Esophagus squamous epithelium (tissue), 5 donors: ENCODE results near the gene ASIC3. TPM values are rescaled to one million over a fixed set of nuclear protein-coding genes. Genes with fewer than 3 reads are reported as not detected.

Experiments
- DNase-seq: peaks from one replicate; lab custom pipeline; 2025; lab: John Stamatoyannopoulos, UW
- H3K27ac ChIP-seq, 4 donors: fragments of 200-600 bp; sonication (generic); one replicate each; pipeline ENCODE4 v1.5.1; 2016 to 2019; ENCODE audit warnings: mild to moderate bottlenecking in 1 of 4
- H3K27me3 ChIP-seq, 4 donors: fragments of 200-600 bp; sonication (generic); 1 replicate in 3 of 4; 2 replicates in 1 of 4; pipeline versions ENCODE4 v1.5.1 to v1.6.0; 2017 to 2021; ENCODE audit warnings: antibody characterized with exemption in 1 of 4
- H3K36me3 ChIP-seq, 3 donors: fragments of 200-600 bp; sonication (generic); one replicate each; pipeline ENCODE4 v1.5.1; 2016 to 2019
- H3K4me1 ChIP-seq, 3 donors: fragments of 200-600 bp; sonication (generic); one replicate each; pipeline ENCODE4 v1.5.1; 2017 to 2019
- H3K4me3 ChIP-seq, 4 donors: fragments of 200-600 bp; sonication (generic); 1 replicate in 3 of 4; 2 replicates in 1 of 4; pipeline ENCODE4 v1.5.1; 2016 to 2019; ENCODE audit warnings: mild to moderate bottlenecking in 2 of 4, moderate library complexity in 1 of 4
- H3K9me3 ChIP-seq, 3 donors: fragments of 200-600 bp; sonication (generic); one replicate each; pipeline ENCODE4 v1.5.1; 2016 to 2019
- POLR2A ChIP-seq, 4 donors: fragments of 450-650 bp; IDR thresholded peaks; one replicate each; pipeline ENCODE4 v1.6.1; 2017; ENCODE audit warnings: antibody characterized with exemption in 4 of 4, mild to moderate bottlenecking in 4 of 4, moderate library complexity in 3 of 4
- WGBS, 2 donors: methylation state at CpG; one replicate each; pipeline ENCODE4 v1.1.5; 2018; 5-methylcytosine and 5-hydroxymethylcytosine counted together
- intact Hi-C: fragments of 100-400 bp; cut with DNase I; formaldehyde crosslinking; loops from one replicate; pipeline ENCODE4 v1.15.0; 2022
- total RNA-seq, 4 donors: library from RNA; depleted of rRNA; stranded (reverse); fragments of >200 nt; gene quantifications; one replicate each; pipeline ENCODE4 v1.1.0, GENCODE V29; 2016
- TF ChIP-seq, protein P1 (sequence below), 6 experiments: fragments of 450-650 bp in 4 of 6; fragments of 200-600 bp in 2 of 6; sonication (generic) in 2 of 6; IDR thresholded peaks; one replicate each; pipeline ENCODE4 v1.5.1; 2016 to 2019; ENCODE audit warnings: antibody characterized with exemption in 6 of 6, mild to moderate bottlenecking in 4 of 6, moderate library complexity in 4 of 6
- donor health status: DM: yes; HTN: yes; CAD: no.

The ASIC3 gene
- total RNA-seq, 4 donors from 2014 or later, result 0.40 to 0.95 TPM; not detected in 2

DNA sequence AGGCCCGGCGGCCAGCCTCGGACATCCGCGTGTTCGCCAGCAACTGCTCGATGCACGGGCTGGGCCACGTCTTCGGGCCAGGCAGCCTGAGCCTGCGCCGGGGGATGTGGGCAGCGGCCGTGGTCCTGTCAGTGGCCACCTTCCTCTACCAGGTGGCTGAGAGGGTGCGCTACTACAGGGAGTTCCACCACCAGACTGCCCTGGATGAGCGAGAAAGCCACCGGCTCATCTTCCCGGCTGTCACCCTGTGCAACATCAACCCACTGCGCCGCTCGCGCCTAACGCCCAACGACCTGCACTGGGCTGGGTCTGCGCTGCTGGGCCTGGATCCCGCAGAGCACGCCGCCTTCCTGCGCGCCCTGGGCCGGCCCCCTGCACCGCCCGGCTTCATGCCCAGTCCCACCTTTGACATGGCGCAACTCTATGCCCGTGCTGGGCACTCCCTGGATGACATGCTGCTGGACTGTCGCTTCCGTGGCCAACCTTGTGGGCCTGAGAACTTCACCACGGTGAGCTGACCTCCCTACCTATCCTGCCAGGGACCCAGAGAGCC lies 656 bp downstream of the ASIC3 start:
- Histone ChIP-seq H3K36me3 (peaks cover 0 to 31% (median 0%) of the 10 kb centered on the region in 3 donors), H3K27ac (no peak overlapping the region), H3K9me3 (no peaks in the 10 kb centered on the region), H3K27me3 (peaks cover 0 to 19% (median 0%) of the 10 kb centered on the region in 4 donors), H3K4me3 (no peak overlapping the region), H3K4me1 (peaks cover 10 to 24% (median 11%) of the 10 kb centered on the region in 3 donors)
- intact Hi-C loops, result no loop called here
- DNase-seq, result no peak
- 87 to 93% methylated on average over 18 of the region's 38 CpGs for WGBS, 2 donors
- TF ChIP-seq, protein P1, sequence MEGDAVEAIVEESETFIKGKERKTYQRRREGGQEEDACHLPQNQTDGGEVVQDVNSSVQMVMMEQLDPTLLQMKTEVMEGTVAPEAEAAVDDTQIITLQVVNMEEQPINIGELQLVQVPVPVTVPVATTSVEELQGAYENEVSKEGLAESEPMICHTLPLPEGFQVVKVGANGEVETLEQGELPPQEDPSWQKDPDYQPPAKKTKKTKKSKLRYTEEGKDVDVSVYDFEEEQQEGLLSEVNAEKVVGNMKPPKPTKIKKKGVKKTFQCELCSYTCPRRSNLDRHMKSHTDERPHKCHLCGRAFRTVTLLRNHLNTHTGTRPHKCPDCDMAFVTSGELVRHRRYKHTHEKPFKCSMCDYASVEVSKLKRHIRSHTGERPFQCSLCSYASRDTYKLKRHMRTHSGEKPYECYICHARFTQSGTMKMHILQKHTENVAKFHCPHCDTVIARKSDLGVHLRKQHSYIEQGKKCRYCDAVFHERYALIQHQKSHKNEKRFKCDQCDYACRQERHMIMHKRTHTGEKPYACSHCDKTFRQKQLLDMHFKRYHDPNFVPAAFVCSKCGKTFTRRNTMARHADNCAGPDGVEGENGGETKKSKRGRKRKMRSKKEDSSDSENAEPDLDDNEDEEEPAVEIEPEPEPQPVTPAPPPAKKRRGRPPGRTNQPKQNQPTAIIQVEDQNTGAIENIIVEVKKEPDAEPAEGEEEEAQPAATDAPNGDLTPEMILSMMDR (IDR thresholded peaks at IDR 0.05), result no peak
- no peak for TF ChIP-seq POLR2A (IDR thresholded peaks at IDR 0.05)

DNA sequence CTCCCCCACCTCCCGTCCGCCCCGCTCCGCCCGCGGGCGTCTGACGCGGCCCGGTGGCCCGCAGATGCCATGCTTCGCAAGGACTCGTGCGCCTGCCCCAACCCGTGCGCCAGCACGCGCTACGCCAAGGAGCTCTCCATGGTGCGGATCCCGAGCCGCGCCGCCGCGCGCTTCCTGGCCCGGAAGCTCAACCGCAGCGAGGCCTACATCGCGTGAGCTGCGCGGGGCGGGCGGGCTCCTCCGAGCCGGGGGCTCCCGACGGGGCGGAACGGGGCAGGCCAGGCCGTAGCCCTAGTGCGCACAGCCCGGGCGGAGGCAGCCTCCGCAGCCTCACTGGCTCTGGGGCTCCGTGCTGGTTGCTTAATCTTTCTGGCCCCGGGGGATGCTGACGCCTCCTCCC lies 2.8 kb downstream of the ASIC3 start:
- Histone ChIP-seq H3K27me3 (peaks cover 0 to 19% (median 0%) of the 10 kb centered on the region in 4 donors), H3K4me1 (peaks cover 10 to 24% (median 11%) of the 10 kb centered on the region in 3 donors), H3K27ac (no peak overlapping the region), H3K9me3 (no peaks in the 10 kb centered on the region), H3K36me3 (peaks cover 0 to 17% (median 0%) of the 10 kb centered on the region in 3 donors), H3K4me3 (peak overlapping the region in 2 of 4 donors; percentile 5 to 41)
- TF ChIP-seq, protein P1 (IDR thresholded peaks at IDR 0.05), result no peak
- no peak for TF ChIP-seq POLR2A (IDR thresholded peaks at IDR 0.05)
- DNase-seq, result no peak
- WGBS, 2 donors, result 0 to 38% methylated on average over 3 to 10 of the region's 50 CpGs
- intact Hi-C loops, result no loop called here

DNA sequence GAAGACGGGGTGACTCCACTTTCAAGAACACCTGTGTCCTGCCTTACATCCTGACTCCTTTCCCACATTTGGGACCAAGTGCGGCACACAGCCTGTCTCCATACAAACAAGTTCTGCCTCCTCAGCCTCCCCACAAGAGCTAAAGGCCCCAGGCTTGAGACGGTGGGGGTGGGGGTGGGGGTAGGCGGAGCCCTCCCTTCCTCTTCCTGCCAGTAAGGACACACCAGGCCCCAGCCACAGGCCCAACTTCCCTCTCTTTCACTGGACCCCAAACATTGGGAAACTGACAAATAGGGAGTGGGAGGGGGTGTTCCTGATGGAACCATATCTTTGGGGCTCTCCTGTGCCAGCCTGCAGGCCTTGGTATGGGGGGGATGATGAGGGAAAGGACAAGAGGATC lies 4.8 kb downstream of the ASIC3 start:
- intact Hi-C loops, result no loop called here
- H3K4me1 ChIP-seq, result peaks cover 14 to 24% (median 23%) of the 10 kb centered on the region in 3 donors
- no peak for TF ChIP-seq POLR2A (IDR thresholded peaks at IDR 0.05)
- TF ChIP-seq, protein P1 (IDR thresholded peaks at IDR 0.05), result no peak
- H3K4me3 ChIP-seq, result no peak overlapping the region
- no peak overlapping the region for H3K27ac ChIP-seq
- H3K9me3 ChIP-seq, result no peaks in the 10 kb centered on the region
- no peak for DNase-seq
- peaks cover 0 to 19% (median 0%) of the 10 kb centered on the region in 4 donors for H3K27me3 ChIP-seq
- peaks cover 0 to 16% (median 0%) of the 10 kb centered on the region in 3 donors for H3K36me3 ChIP-seq
- 81 to 90% methylated on average over 2 of the region's 4 CpGs for WGBS, 2 donors

DNA sequence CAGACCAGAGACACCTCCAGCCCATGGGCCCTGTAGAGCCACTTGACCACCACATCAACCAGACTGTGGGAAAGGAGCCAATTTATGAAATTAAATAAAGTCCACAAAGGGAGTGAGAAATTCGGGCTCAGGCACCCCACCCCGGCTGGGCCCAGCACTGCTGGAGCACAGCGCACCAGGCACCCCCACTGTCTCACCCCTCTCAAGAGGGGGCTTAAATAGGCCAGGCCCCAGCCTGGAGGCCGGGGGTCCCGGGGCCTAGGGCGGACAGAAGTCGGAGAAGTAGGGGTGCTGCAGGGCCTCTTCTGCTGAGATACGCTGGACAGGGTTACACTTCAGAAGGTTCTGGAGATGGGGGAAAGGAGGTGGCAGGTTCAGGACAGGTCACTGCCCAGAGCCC lies 5.4 kb downstream of the ASIC3 start:
- WGBS, 2 donors, result 88 to 89% methylated on average over 5 to 8 of the region's 8 CpGs
- Histone ChIP-seq H3K4me1 (peaks cover 18 to 30% (median 29%) of the 10 kb centered on the region in 3 donors), H3K27me3 (peaks cover 0 to 19% (median 0%) of the 10 kb centered on the region in 4 donors), H3K36me3 (peaks cover 0 to 16% (median 0%) of the 10 kb centered on the region in 3 donors), H3K9me3 (no peaks in the 10 kb centered on the region), H3K4me3 (no peak overlapping the region), H3K27ac (no peak overlapping the region)
- intact Hi-C loops, result no loop called here
- DNase-seq, result no peak
- TF ChIP-seq, protein P1 (IDR thresholded peaks at IDR 0.05), result no peak
- no peak for TF ChIP-seq POLR2A (IDR thresholded peaks at IDR 0.05)

DNA sequence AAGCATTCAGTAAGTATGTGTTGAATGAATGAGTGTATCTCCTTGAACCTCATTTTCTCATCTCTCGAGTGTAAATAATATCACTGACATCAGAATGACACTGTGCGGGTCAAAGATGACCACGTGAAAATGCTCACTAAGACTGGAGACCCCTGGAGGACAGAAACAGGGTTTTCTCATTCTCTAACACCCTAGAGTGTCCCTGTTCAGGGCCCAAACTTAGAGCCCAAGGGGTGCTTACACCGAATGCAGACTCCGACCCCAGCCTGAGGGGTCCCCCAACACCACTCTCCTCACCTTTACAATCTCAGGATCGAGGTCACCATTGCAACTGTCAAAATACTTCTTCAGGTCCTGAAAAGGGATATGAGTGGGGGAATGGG lies 7.9 kb downstream of the ASIC3 start:
- no peak overlapping the region for H3K4me3 ChIP-seq
- intact Hi-C loops, result no loop called here

More for the DNA sequence above, 7.9 kb downstream of the ASIC3 start:
- DNase-seq, result no peak
- 86 to 97% methylated on average over 4 to 6 of the region's 6 CpGs for WGBS, 2 donors
- TF ChIP-seq, protein P1 (IDR thresholded peaks at IDR 0.05), result no peak
- TF ChIP-seq POLR2A (IDR thresholded peaks at IDR 0.05), result no peak
- Histone ChIP-seq H3K27ac (no peak overlapping the region), H3K9me3 (no peaks in the 10 kb centered on the region), H3K4me1 (peaks cover 27 to 43% (median 43%) of the 10 kb centered on the region in 3 donors), H3K27me3 (peaks cover 0 to 4% (median 0%) of the 10 kb centered on the region in 4 donors), H3K36me3 (peaks cover 0 to 16% (median 0%) of the 10 kb centered on the region in 3 donors)
